ENCODE measurements around the gene DNAJC16. TPM values are rescaled to one million over a fixed set of nuclear protein-coding genes. Genes with fewer than 3 reads are reported as not detected.
"Not testable (repeated sequence)": the region's sequence is repeated elsewhere in the genome, so short reads cannot be mapped to it uniquely, and the experiment has no call there.

The DNAJC16 gene
- 23.7 and 26.3 TPM in 2 replicates for total RNA-seq (ENCODE audit: low replicate concordance)
- long read RNA-seq, full-length matches to known transcripts = 9 of 18 reads
- long read RNA-seq, partial matches to known transcripts = 2 of 18 reads
- long read RNA-seq, other reads (novel, unspliced or antisense) = 7 of 18 reads

GRCh38 chr1:15526490-15527339 is at the start of gene DNAJC16:
Gene DNAJC16 (plus strand): TSS chr1:15526848. CDS start chr1:15529106, 2,258 bp downstream.
- TF ChIP-seq CTCF (conservative IDR thresholded peaks at IDR 0.05) = peak; percentile 28
- H3K4me3 Mint-ChIP-seq = peak within 1 kb of the TSS; percentile 93
- H3K4me1 Mint-ChIP-seq (ENCODE audit: unreplicated experiment) = peaks cover 32% of the 10 kb centered on the region
- DNase-seq (ENCODE audit: extremely low spot score, unreplicated experiment) = peak; percentile 99
- H3K27me3 Mint-ChIP-seq = no peaks in the 10 kb centered on the region
- peaks cover 6% of the 10 kb centered on the region for H3K36me3 Mint-ChIP-seq
- peak within 1 kb of the TSS; percentile 98 for H3K27ac Mint-ChIP-seq
- no peaks in the 10 kb centered on the region for H3K9me3 Mint-ChIP-seq

GRCh38 chr1:15476927-15477326 is 49.7 kb upstream of the DNAJC16 start:
- no peak for DNase-seq (ENCODE audit: extremely low spot score, unreplicated experiment)
- no peak overlapping the region for H3K27ac Mint-ChIP-seq
- no peaks in the 10 kb centered on the region for H3K27me3 Mint-ChIP-seq
- no peaks in the 10 kb centered on the region for H3K36me3 Mint-ChIP-seq
- no peaks in the 10 kb centered on the region for H3K9me3 Mint-ChIP-seq
- no peak overlapping the region for H3K4me3 Mint-ChIP-seq
- TF ChIP-seq CTCF (conservative IDR thresholded peaks at IDR 0.05) = no peak
- no peaks in the 10 kb centered on the region for H3K4me1 Mint-ChIP-seq (ENCODE audit: unreplicated experiment)

GRCh38 chr1:15477646-15478212 is 48.9 kb upstream of the DNAJC16 start:
- H3K4me1 Mint-ChIP-seq (ENCODE audit: unreplicated experiment) = no peaks in the 10 kb centered on the region
- no peaks in the 10 kb centered on the region for H3K36me3 Mint-ChIP-seq
- DNase-seq (ENCODE audit: extremely low spot score, unreplicated experiment) = no peak
- no peak overlapping the region for H3K4me3 Mint-ChIP-seq
- TF ChIP-seq CTCF (conservative IDR thresholded peaks at IDR 0.05) = no peak
- H3K27me3 Mint-ChIP-seq = no peaks in the 10 kb centered on the region
- H3K27ac Mint-ChIP-seq = no peak overlapping the region
- H3K9me3 Mint-ChIP-seq = no peaks in the 10 kb centered on the region

GRCh38 chr1:15479654-15480347 is 46.8 kb upstream of the DNAJC16 start:
- TF ChIP-seq CTCF (conservative IDR thresholded peaks at IDR 0.05) = no peak
- no peaks in the 10 kb centered on the region for H3K4me1 Mint-ChIP-seq (ENCODE audit: unreplicated experiment)
- DNase-seq (ENCODE audit: extremely low spot score, unreplicated experiment) = no peak
- no peaks in the 10 kb centered on the region for H3K27me3 Mint-ChIP-seq
- no peaks in the 10 kb centered on the region for H3K9me3 Mint-ChIP-seq
- H3K36me3 Mint-ChIP-seq = peaks cover 4% of the 10 kb centered on the region
- no peak overlapping the region for H3K4me3 Mint-ChIP-seq
- H3K27ac Mint-ChIP-seq = no peak overlapping the region

- not testable (repeated sequence) for H3K36me3 Mint-ChIP-seq; H3K9me3 Mint-ChIP-seq; H3K4me1 Mint-ChIP-seq (ENCODE audit: unreplicated experiment); H3K4me3 Mint-ChIP-seq; H3K27ac Mint-ChIP-seq; DNase-seq (ENCODE audit: extremely low spot score, unreplicated experiment); H3K27me3 Mint-ChIP-seq
Observed at GRCh38 chr1:15482455-15482854, 44.2 kb upstream of the DNAJC16 start.

GRCh38 chr1:15482983-15483543 is 43.6 kb upstream of the DNAJC16 start:
- not testable (repeated sequence) for H3K4me3 Mint-ChIP-seq; DNase-seq (ENCODE audit: extremely low spot score, unreplicated experiment); H3K9me3 Mint-ChIP-seq; H3K4me1 Mint-ChIP-seq (ENCODE audit: unreplicated experiment); H3K36me3 Mint-ChIP-seq; H3K27ac Mint-ChIP-seq; H3K27me3 Mint-ChIP-seq

Measured in type B pancreatic cell (in vitro differentiated cells).